GM18517 (cell line): Measurements from ENCODE around the gene SGCD.
"Not testable (repeated sequence)": the region's sequence is repeated elsewhere in the genome, so short reads cannot be mapped to it uniquely, and the experiment has no call there.

Experiments
- ATAC-seq: cut with Tn5 transposase; IDR thresholded peaks from one replicate; pipeline ENCODE4 v1.9.1; 2021; ENCODE audit warnings: mild to moderate bottlenecking, moderate library complexity; ENCODE audit not compliant: unreplicated experiment

Gene SGCD

GRCh38 chr5:156552855-156553358, 225.9 kb downstream of the SGCD start:
- ATAC-seq: no peak

GRCh38 chr5:156556666-156557406, 229.9 kb downstream of the SGCD start:
- no peak for ATAC-seq

GRCh38 chr5:156560002-156560401, 233.0 kb downstream of the SGCD start:
- ATAC-seq: no peak

GRCh38 chr5:156561651-156562050, 234.7 kb downstream of the SGCD start:
- no peak for ATAC-seq

- ATAC-seq: no peak
Measured at GRCh38 chr5:156570615-156571014, 243.7 kb downstream of the SGCD start.

- ATAC-seq: no peak
Measured at GRCh38 chr5:156581725-156582124, 254.8 kb downstream of the SGCD start.

GRCh38 chr5:156582193-156582598, 255.2 kb downstream of the SGCD start:
- ATAC-seq: no peak

- ATAC-seq: no peak
Measured at GRCh38 chr5:156584871-156585270, 257.9 kb downstream of the SGCD start.

GRCh38 chr5:156585999-156586398, 259.0 kb downstream of the SGCD start:
- no peak for ATAC-seq

GRCh38 chr5:156587012-156587411, 260.0 kb downstream of the SGCD start:
- no peak for ATAC-seq

GRCh38 chr5:156588306-156588705, 261.3 kb downstream of the SGCD start:
- ATAC-seq: no peak

- no peak for ATAC-seq
Measured at GRCh38 chr5:156589104-156589945, 262.4 kb downstream of the SGCD start.

GRCh38 chr5:156589946-156590216, 262.9 kb downstream of the SGCD start:
- ATAC-seq: no peak

GRCh38 chr5:156590978-156591377, 264.0 kb downstream of the SGCD start:
- no peak for ATAC-seq

GRCh38 chr5:156591631-156592030, 264.7 kb downstream of the SGCD start:
- ATAC-seq: no peak

- ATAC-seq: no peak
Measured at GRCh38 chr5:156593546-156593945, 266.6 kb downstream of the SGCD start.

GRCh38 chr5:156594406-156594805, 267.4 kb downstream of the SGCD start:
- no peak for ATAC-seq

GRCh38 chr5:156595132-156595787, 268.3 kb downstream of the SGCD start:
- no peak for ATAC-seq

GRCh38 chr5:156597276-156597675, 270.3 kb downstream of the SGCD start:
- no peak for ATAC-seq

GRCh38 chr5:156598964-156599363, 272.0 kb downstream of the SGCD start:
- no peak for ATAC-seq

- ATAC-seq: not testable (repeated sequence)
Measured at GRCh38 chr5:156610582-156610981, 283.6 kb downstream of the SGCD start.

GRCh38 chr5:156615901-156616300, 288.9 kb downstream of the SGCD start:
- no peak for ATAC-seq
